ENCODE data around the gene STAMBP.
A peak's percentile ranks its signal among the peaks of the same experiment; 100 is the strongest.
"Not testable (repeated sequence)": the region's sequence is repeated elsewhere in the genome, so short reads cannot be mapped to it uniquely, and the experiment has no call there.

The STAMBP gene

DNA sequence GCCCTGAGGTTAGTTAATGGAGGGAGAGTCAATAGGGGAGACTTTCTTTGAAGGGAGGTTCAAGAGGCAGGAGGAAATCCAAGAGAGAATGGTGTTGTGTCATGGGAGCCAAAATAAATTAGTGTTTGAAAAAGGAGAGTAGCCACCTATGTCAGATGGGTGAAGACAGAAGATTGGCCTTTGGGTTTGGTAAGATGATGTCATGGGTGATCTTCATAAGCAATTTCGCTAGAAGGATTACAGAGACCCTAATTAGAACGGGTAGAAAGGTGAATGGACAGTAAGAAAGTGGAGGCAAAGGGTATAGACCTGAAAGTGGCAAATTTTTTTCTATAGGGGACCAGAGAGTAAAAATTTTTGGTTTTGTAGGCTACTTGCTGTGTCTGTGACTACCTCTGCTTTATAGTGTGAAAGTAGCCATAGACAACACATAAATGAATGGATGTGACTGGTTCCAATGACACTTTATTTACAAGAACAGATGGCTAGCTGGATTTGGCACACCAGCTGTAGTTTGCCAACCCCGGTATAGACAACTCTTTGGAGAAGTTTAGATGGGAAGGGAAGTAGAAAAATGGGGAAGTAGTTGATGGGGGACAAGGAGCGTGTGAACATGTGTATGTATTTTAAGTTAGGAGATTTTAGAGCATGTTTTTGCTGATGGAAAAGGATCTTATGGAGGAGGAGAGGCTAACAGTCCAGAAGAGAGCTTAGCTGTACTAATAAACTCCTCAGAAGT, 9.3 kb downstream of the STAMBP start:
- no peak for DNase-seq

DNA sequence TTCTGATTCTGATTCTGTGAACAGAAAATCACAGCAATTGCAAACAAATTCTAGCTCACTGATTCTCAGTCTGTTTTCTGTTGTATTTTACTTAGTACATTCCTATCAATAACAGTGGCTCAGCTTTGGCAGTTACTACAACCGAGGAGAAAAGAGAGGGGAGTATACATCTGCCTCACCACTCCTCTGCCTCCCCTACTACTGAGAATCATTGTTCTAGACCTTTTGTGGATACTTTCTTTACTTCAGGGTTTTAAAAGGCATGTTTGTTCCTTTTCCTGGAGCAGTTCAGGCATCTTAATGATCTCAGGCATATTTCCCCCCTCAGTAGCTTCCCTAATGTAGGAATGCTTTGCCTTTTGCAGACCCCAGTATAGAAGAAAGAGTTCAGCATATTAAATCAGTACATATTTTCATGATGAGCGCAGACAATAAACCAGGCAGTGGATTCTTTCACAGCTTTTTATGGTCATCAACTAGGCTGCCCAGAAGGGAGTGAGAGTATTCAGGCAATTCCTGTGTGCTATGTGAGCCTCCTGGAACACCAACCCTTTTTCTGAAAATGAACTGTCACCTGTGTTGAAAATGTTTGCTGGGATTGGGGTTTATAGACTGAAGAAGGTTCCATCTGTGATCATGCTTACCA, 10.3 kb downstream of the STAMBP start:
- DNase-seq = no peak

DNA sequence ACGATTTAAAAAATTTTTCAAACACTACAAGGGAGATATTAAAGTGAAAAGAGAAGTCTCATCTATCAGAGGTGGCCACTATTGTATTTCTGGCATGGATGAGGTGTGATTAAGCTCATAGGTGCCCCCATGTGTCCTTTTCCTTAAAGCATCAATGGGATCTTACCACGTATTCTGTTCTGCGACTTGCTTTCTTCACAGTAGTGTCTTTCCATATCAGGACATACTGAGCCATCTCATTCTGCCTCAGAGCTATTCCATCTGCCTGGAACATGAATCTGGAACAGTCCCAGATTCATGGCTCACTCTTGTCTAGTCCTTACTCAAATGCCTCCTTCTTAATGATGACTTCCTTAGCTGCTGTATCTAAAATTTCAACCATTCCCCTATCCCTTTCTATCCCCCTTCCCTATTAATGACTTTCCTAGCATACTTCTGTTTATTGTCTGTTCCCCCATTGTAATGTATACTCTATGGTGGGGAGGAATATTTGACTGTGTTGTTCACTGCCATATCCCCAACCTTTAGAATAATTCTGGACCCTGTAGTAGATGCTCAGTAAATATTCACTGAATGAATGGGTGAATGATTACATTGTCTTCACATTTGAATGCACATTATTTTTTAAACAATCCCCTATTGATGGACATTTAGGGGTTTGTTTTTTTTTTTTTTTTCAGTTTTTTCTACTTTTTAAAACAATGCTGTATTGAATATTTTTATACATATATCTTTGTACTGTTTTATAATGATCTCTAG, 11.1 kb downstream of the STAMBP start:
- DNase-seq = no peak

DNA sequence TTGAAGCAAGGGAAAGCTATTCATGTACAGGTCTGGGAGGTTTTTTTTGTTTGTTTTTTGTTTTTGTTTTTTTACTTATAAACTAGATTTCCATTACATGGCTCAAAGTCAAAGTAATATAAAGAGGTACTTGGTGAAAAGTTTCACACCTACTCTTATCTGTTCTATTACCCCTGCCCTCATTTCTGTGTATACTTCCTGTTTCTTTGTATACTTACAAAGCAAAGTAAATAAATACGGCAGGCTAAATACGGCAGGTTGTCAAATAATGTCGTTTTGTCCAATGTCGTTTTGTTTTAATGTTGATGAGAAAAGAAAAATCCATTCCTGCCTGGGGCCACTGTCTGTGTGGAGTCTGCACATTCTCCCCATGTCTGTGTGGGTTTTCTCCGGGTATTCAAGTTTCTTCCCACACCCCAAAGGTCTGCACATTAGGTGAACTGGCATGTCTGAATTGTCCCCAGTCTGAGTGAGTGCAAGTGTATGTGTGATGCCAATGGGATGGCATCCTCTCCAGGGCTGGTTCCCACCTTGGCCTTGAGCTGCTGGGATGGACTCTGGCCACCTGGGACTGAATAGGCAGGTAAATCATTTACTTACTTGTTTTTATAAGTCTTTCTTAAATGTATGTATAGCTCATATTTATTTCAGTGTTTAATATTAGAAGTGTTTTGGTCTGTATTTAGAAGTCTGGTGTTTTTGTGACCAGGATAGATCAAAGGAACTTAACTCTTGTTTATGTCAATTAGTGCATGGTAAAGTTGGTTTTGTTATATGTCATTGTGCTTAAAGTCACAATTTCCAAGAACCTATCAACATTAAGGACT, 13.4 kb downstream of the STAMBP start:
- DNase-seq = no peak

DNA sequence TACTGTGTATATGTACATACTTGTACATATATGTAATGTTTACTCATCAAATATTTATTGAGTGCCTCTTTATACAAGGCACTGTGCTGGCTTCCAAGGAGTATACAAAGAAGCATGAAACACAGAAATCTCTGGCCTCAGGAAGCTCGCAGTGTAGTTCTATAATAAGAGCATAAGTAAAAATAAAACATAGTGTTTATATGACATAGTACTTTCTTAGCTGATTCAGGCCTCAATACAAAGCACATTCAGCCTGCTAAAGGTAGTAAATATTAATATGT, 13.9 kb downstream of the STAMBP start:
- DNase-seq = no peak

DNA sequence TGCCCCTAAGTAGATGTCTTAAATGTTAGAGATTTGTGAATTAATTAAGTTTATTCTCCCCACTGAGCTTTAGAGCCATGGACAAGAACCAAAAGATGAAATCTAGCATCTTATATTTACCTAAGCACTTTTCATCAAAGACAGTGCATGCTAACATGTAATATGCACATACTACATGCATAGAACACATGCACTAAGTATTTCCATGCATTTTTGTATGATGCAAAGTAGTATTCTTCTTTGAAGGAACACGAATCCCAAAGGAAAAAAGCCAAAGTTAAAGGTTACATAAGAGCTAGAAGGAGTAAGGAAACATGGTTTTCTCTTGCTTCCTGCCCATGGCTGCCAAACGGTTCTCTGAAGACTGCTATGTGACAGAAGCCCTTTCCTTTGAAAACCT, 15.3 kb downstream of the STAMBP start:
- no peak for DNase-seq

DNA sequence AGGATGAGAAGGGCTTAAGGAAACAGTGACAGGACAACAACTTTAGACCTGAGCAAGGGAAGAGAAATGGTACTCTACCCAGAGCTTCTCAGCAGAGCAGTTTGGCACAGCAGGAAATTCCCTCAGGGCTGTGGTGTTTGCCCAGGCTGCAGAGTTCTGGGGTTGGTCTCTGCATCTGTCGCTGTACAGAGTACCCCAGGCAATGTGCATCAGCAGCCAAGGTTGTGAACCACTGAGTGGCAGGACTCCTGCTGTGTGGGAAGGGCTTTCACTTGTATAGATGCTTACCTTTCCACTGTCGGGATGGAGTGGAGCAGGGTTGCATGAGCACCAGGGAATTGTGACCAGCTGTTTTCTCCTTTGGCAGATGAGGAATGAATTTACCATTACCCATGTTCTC, 21.2 kb downstream of the STAMBP start:
- DNase-seq = no peak

DNA sequence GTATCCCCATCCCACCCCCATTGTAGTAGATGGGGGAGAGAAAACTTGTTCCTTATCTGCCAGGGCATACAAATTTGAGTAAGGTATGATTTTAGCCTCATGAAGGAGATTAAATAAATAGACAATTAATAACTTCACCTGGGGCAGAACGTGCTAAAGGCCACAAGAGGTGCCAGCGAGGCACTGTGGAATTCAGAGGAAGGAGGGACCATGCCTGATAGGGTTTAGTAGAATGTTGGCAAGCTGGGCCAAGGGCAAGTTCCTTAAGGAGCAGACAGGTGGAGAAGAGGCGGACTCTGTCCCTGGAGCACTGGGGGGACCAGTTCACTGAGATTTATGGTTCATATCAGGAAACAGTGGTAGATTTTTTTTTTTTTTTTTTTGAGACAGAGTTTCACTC, 22.5 kb downstream of the STAMBP start:
- DNase-seq = no peak

DNA sequence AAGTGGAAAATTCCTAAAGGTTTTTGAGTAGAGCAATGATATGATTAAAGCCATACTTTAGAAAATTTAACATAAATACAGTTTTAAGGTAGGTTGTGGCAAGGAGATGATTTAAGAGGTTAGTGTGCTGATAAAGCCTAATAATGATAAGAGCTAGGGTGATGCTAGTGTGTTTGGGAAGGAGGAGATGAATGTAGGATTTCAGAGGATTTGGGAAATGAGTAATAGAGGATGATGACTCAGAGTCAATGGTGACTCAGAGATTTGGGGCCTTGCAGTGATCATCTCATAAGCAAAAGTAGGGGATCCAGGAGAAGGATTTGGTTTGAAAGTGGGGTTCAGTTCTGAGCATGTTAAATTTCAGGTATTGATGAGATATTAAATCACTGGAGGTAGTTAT, 23.3 kb downstream of the STAMBP start:
- no peak for DNase-seq

DNA sequence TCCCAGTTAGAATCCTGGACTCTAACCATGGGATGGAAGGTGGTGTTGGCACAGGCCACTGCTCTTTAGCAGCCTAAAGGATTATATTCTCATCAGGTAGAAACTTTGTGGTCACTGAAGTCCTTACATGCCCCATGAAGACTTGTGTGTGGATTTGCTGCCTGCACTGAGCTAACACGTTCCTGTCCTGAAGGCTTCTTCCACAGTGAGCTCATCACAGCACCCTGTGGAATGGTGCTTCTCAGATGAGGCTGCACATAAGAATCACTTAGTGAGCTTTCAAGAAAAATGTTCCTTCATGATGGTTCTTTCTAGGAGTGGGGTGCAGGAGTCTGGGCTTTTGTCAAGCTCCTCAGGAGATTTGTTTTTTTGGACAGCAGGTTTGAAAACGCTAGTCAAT, 26.8 kb downstream of the STAMBP start:
- no peak for DNase-seq

DNA sequence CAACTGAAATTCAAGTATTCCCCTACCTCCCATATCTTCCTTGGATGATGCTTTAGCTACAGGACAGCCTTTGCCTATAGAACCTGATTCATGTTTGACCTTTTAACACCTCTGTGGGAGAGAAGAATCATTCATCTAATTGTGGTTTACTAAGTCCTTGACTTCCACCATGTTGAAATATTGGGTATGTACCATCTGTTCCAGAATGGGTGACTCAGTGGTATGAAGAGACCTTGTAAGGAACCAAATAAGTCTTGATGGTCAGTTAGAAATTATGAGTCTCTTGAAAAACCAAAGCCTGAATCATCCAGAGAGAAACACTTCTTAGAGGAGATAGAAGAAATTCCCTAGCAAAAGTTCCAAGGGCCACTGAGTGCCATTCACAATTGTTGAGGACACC, 27.5 kb downstream of the STAMBP start:
- DNase-seq = no peak

DNA sequence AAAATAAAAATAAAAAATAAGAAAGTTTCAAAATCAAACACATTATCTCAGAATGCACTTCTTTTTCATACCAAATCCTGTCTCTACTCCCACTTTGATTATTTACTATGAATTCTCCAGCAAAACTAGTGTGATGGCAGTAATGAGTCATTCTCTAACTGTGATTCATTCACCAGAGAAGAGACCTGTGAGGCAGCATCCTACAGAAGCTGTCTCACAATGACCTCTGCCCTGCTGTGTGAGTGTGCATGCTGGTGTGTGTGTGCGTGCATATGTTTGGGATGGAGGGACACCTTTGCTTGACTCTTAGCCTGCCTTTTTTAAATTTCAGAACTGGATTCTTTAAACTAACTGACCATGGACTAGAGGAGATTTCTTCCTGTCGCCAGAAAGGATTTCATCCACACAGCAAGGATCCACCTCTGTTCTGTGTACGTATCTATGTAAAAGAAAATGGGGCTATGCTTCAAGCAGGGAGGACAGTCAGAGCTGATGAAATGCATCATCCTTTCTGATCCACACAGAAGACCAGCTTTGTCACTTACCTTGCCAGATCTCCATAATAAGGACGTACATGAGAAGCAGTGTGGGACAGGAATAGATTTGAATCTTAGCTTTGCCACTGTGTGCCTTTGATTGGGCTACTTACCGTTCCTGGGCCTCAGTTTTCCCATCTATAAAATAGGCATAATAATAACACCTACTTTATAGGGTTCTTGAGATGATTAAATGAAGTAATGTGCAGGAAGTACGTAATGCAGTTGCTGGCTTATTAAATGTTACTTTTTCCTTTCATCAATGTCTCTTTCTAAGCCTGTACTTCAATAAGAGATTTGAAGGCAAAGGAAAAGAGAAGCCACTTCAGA, 31.2 kb downstream of the STAMBP start:
- no peak for DNase-seq

DNA sequence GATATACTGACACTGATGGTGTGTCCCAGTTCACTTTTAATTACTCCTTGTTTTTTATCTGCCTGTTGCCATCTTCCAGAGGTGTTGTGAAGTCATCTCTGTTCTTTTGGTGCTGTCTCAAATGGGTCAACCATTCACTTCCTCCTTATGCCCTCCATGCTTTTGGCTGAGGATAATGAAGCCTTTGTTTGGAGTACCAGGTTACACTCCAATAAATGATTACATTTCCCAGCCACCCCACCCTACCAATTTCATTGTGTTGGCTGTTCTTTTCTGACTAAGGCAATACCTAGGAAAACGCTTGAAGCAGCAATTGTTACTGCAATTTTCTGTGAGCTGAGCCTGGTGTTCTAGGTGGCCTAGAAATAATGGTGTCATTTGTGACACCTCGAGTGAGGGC, 34.2 kb downstream of the STAMBP start:
- DNase-seq = no peak

DNA sequence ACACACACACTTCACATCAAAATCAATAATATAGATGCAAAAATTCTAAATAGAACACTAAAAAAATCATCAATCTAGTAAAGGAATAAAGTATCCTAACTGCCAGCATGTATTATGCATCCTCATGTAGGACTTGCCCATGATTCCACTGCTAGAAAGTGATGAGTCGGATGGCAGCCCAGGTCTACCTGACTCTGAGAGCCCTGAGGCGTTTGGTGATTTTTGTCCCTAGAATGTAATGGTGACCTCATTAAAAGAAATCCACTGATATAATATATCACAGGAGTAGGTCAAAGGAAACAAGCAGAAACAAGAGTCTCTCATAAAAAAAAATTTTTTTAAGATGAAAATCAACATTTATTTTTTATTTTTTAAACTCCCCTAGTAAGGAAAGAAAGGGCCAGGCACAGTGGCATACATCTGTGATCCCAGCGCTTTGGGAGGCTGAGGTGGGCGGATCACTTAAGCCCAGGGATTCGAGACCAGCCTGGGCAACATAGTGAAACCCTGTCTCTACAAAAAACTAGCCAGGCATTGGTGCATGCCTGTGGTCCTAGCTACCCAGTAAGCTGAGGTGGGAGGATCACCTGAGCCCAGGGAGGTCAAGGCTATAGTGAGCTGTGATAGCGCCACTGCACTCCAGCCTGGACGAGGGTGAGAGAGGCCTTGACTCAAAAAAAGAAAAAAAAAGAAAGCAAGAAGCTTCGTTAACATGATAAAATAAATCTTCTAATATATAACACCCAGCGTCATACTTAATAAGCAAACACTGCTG, 39.6 kb downstream of the STAMBP start:
- no peak for DNase-seq

DNA sequence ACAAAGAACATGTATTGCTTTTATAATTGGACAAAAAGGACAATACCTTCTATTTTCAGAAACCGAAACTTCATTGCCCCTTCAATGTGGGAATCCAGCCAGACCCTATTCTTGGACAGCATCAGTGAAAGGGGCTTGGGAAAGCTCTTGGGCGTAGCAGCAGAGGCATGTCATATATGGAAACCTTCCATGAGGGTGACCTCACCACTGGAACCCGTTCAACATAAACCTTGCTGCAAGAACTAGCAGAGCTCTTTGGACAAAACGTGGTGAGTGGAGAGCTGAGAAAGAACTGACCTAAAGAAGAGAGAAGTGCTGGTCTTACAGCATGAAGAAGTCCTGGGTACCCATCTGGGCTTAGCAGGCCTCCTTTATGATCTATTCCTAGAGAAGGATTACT, 41.3 kb downstream of the STAMBP start:
- no peak for DNase-seq

DNA sequence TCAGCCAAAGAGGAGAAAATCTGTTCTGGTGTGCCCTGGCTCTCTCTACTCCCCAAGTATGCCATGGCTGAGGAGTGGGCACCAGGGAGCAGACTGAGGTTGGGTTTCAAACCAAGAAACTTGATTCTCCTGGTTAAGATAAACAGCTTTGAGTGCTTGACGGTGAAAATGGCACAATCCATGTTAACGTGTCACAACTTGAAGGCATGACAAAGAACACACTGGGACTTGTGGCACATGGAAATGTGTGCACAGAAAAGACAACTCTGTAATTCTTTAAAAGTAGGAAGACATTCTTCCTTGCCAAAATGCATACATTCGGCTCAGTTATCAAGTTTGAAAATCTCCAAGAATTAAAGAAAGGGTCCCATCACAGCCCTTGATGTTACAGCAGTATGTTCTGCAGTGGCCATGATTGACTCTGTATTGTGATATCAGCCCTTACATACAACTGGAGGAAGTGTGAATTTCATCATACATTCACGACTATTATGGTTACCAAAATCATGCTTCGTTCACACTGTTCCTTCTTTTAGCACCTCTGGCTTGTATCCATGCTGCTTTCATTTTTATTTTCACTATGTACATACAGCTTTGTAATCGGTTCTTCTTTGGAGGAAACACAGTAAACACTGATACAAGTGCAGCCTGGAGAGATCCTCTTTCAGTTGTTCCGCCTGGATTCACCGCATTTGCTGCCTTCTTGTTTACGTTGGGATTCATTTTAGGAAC, 48.5 kb downstream of the STAMBP start:
- peak; percentile 74 for DNase-seq

DNA sequence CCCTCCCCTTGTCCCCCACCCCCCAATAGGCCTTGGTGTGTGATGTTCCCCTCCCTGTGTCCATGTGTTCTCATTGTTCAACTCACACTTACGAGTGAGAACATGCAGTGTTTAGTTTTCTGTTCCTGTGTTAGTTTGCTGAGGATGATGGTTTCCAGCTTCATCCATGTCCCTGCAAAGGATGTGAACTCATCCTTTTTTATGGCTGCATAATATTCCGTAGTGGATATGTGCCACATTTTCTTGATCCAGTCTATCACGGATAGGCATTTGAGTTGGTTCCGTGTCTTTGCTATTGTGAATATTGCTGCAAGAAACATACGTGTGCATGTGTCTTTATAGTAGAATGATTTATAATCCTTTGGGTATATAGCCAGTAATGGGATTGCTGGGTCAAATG, 49.2 kb downstream of the STAMBP start:
- DNase-seq = not testable (repeated sequence)

DNA sequence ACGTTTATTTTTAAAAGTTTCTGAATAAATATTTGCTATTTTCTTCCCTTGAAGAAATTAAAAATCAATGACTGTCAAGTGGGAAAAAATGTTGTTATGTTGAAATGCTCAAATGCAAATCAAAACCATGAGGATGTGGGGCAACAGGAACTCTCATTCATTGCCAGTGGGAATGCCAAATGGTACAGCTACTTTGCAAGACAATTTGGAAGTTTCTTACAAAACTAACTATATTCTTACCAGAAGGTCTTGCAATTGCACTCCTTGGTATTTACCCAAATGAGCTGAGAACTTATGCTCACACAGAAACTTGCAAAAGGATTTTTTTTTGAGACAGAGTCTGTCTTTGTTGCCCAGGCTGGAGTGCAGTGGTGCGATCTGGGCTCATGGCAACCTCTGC, 56.6 kb downstream of the STAMBP start:
- no peak for DNase-seq

DNA sequence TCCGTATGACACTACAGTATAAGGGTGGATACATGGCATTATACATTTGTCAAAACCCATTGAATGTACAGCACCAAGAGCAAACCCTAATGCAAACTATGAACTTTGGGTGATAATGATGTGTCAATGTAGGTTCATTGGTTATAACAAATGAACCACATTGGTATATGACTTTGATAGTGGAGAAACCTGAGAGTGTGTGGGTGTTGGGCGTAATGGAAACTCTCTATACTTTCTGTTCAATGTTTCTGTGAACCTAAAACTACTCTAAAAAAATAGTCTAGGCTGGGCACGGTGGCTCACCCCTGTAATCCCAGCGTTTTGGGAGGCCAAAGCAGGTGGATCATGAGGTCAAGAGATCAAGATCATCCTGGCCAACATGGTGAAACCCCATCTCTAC, 57.6 kb downstream of the STAMBP start:
- DNase-seq = no peak

DNA sequence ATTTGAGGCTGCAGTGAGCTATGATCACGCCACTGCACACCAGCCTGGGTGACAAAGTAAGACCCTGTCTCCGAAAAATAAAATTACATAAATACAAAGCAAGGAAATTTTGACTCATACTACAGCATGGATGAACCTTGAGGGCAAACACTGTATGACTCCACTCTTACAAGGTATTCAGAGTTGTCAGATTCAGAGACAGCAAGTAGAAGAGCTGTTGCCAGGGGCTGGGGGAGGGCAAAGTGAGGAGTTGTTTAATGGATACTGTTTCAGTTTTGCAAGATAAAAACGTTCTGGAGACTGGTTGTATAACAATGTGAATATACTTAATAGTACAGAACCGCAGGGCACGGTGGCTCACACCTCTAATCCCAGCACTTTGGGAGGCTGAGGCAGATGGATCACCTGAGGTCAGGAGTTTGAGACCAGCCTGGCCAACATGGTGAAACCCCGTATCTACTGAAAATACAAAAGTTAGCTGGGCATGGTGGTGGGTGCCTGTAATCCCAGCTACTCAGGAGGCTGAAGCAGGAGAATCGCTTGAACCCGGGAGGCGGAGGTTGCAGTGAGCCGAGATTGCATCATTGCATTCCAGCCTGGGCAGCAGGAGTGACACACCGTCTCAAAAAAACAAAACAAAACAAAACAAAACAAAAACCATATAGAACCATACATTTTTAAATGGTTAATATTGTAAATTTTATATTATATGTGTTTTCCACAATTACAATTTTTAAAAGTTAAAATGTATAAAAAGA, 59.0 kb downstream of the STAMBP start:
- not testable (repeated sequence) for DNase-seq

Data from DMS79 treated with DMSO at 0.1 percent for 48 hours (cell line).